ENCODE data around the gene OR4B1.

- TF ChIP-seq EZH2 (IDR thresholded peaks at IDR 0.05) (no peak), POLR2AphosphoS5 (IDR thresholded peaks at IDR 0.05; ENCODE audit: borderline replicate concordance, low read depth, low read length) (no peak), FOXP2 (optimal IDR thresholded peaks at IDR 0.05; ENCODE audit: control extremely low read depth, extremely low read length, insufficient read depth) (no peak)
Measured at GRCh38 chr11:48167380-48167779, 49.2 kb upstream of the OR4B1 start.

Data from SK-N-MC (cell line).